VCaP (cell line): Measurements from ENCODE around the gene HSP90AA1.
A peak's percentile ranks its signal among the peaks of the same experiment; 100 is the strongest.
"Not testable (repeated sequence)": the region's sequence is repeated elsewhere in the genome, so short reads cannot be mapped to it uniquely, and the experiment has no call there.

Experiments
- H3K27ac ChIP-seq: fragments of 450-650 bp; 2 replicates; pipeline ENCODE4 v1.5.1; 2017
- TF ChIP-seq, protein P1 (sequence below): fragments of 450-650 bp; conservative IDR thresholded peaks from 2 replicates; pipeline ENCODE4 v1.5.1; 2017; ENCODE audit warnings: mild to moderate bottlenecking, moderate library complexity

HSP90AA1 gene

GRCh38 chr14:102086972-102087761, at the start of gene HSP90AA1:
HSP90AA1 (minus strand) TSS chr14:102087044; CDS start chr14:102086378, 666 bp downstream.
- TF ChIP-seq, protein P1, sequence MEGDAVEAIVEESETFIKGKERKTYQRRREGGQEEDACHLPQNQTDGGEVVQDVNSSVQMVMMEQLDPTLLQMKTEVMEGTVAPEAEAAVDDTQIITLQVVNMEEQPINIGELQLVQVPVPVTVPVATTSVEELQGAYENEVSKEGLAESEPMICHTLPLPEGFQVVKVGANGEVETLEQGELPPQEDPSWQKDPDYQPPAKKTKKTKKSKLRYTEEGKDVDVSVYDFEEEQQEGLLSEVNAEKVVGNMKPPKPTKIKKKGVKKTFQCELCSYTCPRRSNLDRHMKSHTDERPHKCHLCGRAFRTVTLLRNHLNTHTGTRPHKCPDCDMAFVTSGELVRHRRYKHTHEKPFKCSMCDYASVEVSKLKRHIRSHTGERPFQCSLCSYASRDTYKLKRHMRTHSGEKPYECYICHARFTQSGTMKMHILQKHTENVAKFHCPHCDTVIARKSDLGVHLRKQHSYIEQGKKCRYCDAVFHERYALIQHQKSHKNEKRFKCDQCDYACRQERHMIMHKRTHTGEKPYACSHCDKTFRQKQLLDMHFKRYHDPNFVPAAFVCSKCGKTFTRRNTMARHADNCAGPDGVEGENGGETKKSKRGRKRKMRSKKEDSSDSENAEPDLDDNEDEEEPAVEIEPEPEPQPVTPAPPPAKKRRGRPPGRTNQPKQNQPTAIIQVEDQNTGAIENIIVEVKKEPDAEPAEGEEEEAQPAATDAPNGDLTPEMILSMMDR, result peak; percentile 19; the same call in 1 of the 2 replicates
- H3K27ac ChIP-seq, result peak within 1 kb of the TSS; percentile 98

- not testable (repeated sequence) for H3K27ac ChIP-seq
Observed at GRCh38 chr14:102135456-102135855, 48.6 kb upstream of the HSP90AA1 start.

- H3K27ac ChIP-seq, result not testable (repeated sequence)
Observed at GRCh38 chr14:102134719-102135118, 47.9 kb upstream of the HSP90AA1 start.

- not testable (repeated sequence) for H3K27ac ChIP-seq
Observed at GRCh38 chr14:102134021-102134420, 47.2 kb upstream of the HSP90AA1 start.

GRCh38 chr14:102131741-102132140, 44.9 kb upstream of the HSP90AA1 start:
- TF ChIP-seq, protein P1, result no peak
- no peak overlapping the region for H3K27ac ChIP-seq

- TF ChIP-seq, protein P1, result no peak
- H3K27ac ChIP-seq, result no peak overlapping the region
Observed at GRCh38 chr14:102126807-102127455, 40.1 kb upstream of the HSP90AA1 start.

DNA sequence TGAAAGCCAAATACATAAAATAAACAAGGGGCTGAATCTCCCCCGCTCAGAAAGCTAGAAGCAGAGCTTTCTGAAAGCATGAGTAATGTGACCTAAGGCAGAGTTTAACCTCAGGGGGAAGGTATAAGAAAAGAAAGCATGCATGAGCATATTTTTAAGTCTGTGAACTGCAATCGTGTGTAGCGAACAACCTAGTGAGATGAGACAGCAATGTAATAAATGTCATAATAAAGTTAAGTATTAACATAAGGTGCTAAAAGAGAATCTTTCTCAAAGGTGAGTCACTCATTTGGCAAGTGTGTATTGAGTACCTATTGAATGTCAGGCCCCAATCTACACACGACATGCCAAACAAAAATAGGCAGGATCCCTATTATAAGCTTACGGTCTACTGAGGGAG, 38.7 kb upstream of the HSP90AA1 start:
- H3K27ac ChIP-seq, result no peak overlapping the region
- TF ChIP-seq, protein P1, result no peak

DNA sequence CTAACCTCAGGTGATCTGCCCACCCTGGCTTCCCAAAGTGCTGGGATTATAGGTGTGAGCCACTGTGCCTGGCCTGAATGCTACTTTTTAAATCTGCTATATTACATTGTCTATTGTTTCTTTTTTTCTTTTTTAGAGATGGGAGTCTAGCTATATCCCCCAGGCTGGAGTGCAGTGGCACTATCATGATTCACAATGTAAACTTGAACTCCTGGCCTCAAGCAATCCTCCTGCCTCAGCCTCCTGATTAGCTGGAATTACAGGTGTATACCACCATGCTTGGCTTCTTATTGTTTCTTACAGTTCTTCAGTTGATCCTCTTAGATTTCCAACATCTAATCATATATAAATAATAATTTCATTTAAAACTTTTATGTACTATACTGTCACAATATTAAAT, 37.6 kb upstream of the HSP90AA1 start:
- no peak overlapping the region for H3K27ac ChIP-seq
- TF ChIP-seq, protein P1, result no peak

DNA sequence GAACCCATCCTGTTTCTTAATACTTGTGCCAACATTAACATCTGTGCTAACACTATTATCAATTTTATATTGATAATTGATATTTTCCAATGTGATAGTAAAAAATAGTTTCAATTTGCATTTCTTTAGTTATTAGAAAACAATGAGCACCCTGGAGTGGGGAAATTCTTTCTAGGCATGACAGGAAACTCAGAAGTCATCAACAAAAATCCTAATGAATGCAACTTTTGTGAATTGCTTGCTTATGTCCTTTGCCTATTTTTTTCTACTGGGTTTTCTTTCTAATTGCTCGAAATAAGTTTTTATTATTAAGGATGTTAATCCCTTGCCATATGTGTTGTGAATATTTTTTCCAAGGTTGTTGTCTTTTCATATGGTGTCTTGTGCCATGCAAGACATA, 34.7 kb upstream of the HSP90AA1 start:
- TF ChIP-seq, protein P1, result no peak
- no peak overlapping the region for H3K27ac ChIP-seq
